Measurements from ENCODE around the gene HRH2.

HRH2 gene

GRCh38 chr5:175742290-175742994, 84.6 kb downstream of the HRH2 start:
- no peak for DNase-seq (ENCODE audit: low read depth)
- no peak overlapping the region for H3K4me3 ChIP-seq (ENCODE audit: low read depth, low read length)
- no peak for TF ChIP-seq CTCF (IDR thresholded peaks at IDR 0.05; ENCODE audit: low read depth, low read length, missing control alignments)
- in situ Hi-C loops (cut with HindIII; ENCODE audit: low sequenced_read_pairs) = no loop called here

- no peak for DNase-seq (ENCODE audit: low read depth)
- in situ Hi-C loops (cut with HindIII; ENCODE audit: low sequenced_read_pairs) = no loop called here
- H3K4me3 ChIP-seq (ENCODE audit: low read depth, low read length) = no peak overlapping the region
- no peak for TF ChIP-seq CTCF (IDR thresholded peaks at IDR 0.05; ENCODE audit: low read depth, low read length, missing control alignments)
Measured at GRCh38 chr5:175743676-175744210, 85.9 kb downstream of the HRH2 start.

GRCh38 chr5:175745210-175745609, 87.3 kb downstream of the HRH2 start:
- no peak overlapping the region for H3K4me3 ChIP-seq (ENCODE audit: low read depth, low read length)
- no peak for TF ChIP-seq CTCF (IDR thresholded peaks at IDR 0.05; ENCODE audit: low read depth, low read length, missing control alignments)
- in situ Hi-C loops (cut with HindIII; ENCODE audit: low sequenced_read_pairs) = no loop called here
- no peak for DNase-seq (ENCODE audit: low read depth)

GRCh38 chr5:175746851-175747250, 89.0 kb downstream of the HRH2 start:
- in situ Hi-C loops (cut with HindIII; ENCODE audit: low sequenced_read_pairs) = no loop called here
- DNase-seq (ENCODE audit: low read depth) = no peak
- TF ChIP-seq CTCF (IDR thresholded peaks at IDR 0.05; ENCODE audit: low read depth, low read length, missing control alignments) = no peak
- H3K4me3 ChIP-seq (ENCODE audit: low read depth, low read length) = no peak overlapping the region

GRCh38 chr5:175747539-175748060, 89.7 kb downstream of the HRH2 start:
- in situ Hi-C loops (cut with HindIII; ENCODE audit: low sequenced_read_pairs) = no loop called here
- TF ChIP-seq CTCF (IDR thresholded peaks at IDR 0.05; ENCODE audit: low read depth, low read length, missing control alignments) = no peak
- no peak for DNase-seq (ENCODE audit: low read depth)

GRCh38 chr5:175748650-175749049, 90.8 kb downstream of the HRH2 start:
- no peak overlapping the region for H3K4me3 ChIP-seq (ENCODE audit: low read depth, low read length)
- TF ChIP-seq CTCF (IDR thresholded peaks at IDR 0.05; ENCODE audit: low read depth, low read length, missing control alignments) = no peak
- no peak for DNase-seq (ENCODE audit: low read depth)
- in situ Hi-C loops (cut with HindIII; ENCODE audit: low sequenced_read_pairs) = no loop called here

More at GRCh38 chr5:175747539-175748060, 89.7 kb downstream of the HRH2 start:
- no peak overlapping the region for H3K4me3 ChIP-seq (ENCODE audit: low read depth, low read length)
